ENCODE data around the gene PRPSAP2. TPM values are rescaled to one million over a fixed set of nuclear protein-coding genes. Genes with fewer than 3 reads are reported as not detected.

Gene PRPSAP2
- total and polyA plus RNA-seq, 2 donors from 2014 or later, result 30.6 to 32.0 TPM

GRCh38 chr17:18944646-18945045 is 86.7 kb downstream of the PRPSAP2 start:
- no peak for FAIRE-seq
- no peak for TF ChIP-seq CTCF (IDR thresholded peaks at IDR 0.05; ENCODE audit: borderline replicate concordance, extremely low read depth, insufficient read depth)
- H3K27me3 ChIP-seq (ENCODE audit: control insufficient read depth, insufficient read depth, low read length), result no peaks in the 10 kb centered on the region
- H3K36me3 ChIP-seq (ENCODE audit: control insufficient read depth in 2 of 3, insufficient read depth in 3 of 3, low read length in 3 of 3), result no peaks in the 10 kb centered on the region
- H3K4me1 ChIP-seq (ENCODE audit: control insufficient read depth in 2 of 3, insufficient read depth in 2 of 3, low read depth in 1 of 3, low read length in 3 of 3), result no peaks in the 10 kb centered on the region
- no peak for DNase-seq
- intact Hi-C loops (cut with DNase I), result no loop called here
- H3K27ac ChIP-seq (ENCODE audit: low read depth in 2 of 2, low read length in 2 of 2), result no peak overlapping the region
- H3K4me3 ChIP-seq (ENCODE audit: low read length in 3 of 3), result no peak overlapping the region
- H3K9ac ChIP-seq (ENCODE audit: low read length in 3 of 3), result no peak overlapping the region
- no peaks in the 10 kb centered on the region for H3K9me3 ChIP-seq (ENCODE audit: control insufficient read depth in 2 of 3, insufficient read depth in 1 of 3, low read length in 3 of 3)

- peak in 3 of 5 donors; percentile 30 to 50 (median 36) for DNase-seq
These were observed 88.6 kb downstream of the PRPSAP2 start for GRCh38 chr17:18946536-18946935.

GRCh38 chr17:18947866-18948265 is 89.9 kb downstream of the PRPSAP2 start:
- H3K9me3 ChIP-seq (ENCODE audit: control insufficient read depth in 2 of 3, insufficient read depth in 1 of 3, low read length in 3 of 3), result no peaks in the 10 kb centered on the region
- intact Hi-C loops (cut with DNase I), result no loop called here
- TF ChIP-seq CTCF (IDR thresholded peaks at IDR 0.05; ENCODE audit: borderline replicate concordance, extremely low read depth, insufficient read depth), result no peak
- H3K9ac ChIP-seq (ENCODE audit: low read length in 3 of 3), result no peak overlapping the region
- H3K27me3 ChIP-seq (ENCODE audit: control insufficient read depth, insufficient read depth, low read length), result no peaks in the 10 kb centered on the region
- no peak overlapping the region for H3K27ac ChIP-seq (ENCODE audit: low read depth in 2 of 2, low read length in 2 of 2)
- no peaks in the 10 kb centered on the region for H3K36me3 ChIP-seq (ENCODE audit: control insufficient read depth in 2 of 3, insufficient read depth in 3 of 3, low read length in 3 of 3)
- DNase-seq (no peak), FAIRE-seq (no peak)
- H3K4me1 ChIP-seq (ENCODE audit: control insufficient read depth in 2 of 3, insufficient read depth in 2 of 3, low read depth in 1 of 3, low read length in 3 of 3), result peaks cover 0 to 8% (median 5%) of the 10 kb centered on the region in 3 donors
- H3K4me3 ChIP-seq (ENCODE audit: low read length in 3 of 3), result no peak overlapping the region

More at GRCh38 chr17:18946536-18946935, 88.6 kb downstream of the PRPSAP2 start:
- H3K9me3 ChIP-seq (ENCODE audit: control insufficient read depth in 2 of 3, insufficient read depth in 1 of 3, low read length in 3 of 3), result no peaks in the 10 kb centered on the region
- H3K27me3 ChIP-seq (ENCODE audit: control insufficient read depth, insufficient read depth, low read length), result no peaks in the 10 kb centered on the region
- TF ChIP-seq CTCF (IDR thresholded peaks at IDR 0.05; ENCODE audit: borderline replicate concordance, extremely low read depth, insufficient read depth), result no peak
- H3K27ac ChIP-seq (ENCODE audit: low read depth in 2 of 2, low read length in 2 of 2), result no peak overlapping the region
- H3K9ac ChIP-seq (ENCODE audit: low read length in 3 of 3), result no peak overlapping the region
- intact Hi-C loops (cut with DNase I), result no loop called here
- no peaks in the 10 kb centered on the region for H3K36me3 ChIP-seq (ENCODE audit: control insufficient read depth in 2 of 3, insufficient read depth in 3 of 3, low read length in 3 of 3)
- H3K4me3 ChIP-seq (ENCODE audit: low read length in 3 of 3), result no peak overlapping the region
- FAIRE-seq, result no peak
- peaks cover 0 to 6% (median 5%) of the 10 kb centered on the region in 3 donors for H3K4me1 ChIP-seq (ENCODE audit: control insufficient read depth in 2 of 3, insufficient read depth in 2 of 3, low read depth in 1 of 3, low read length in 3 of 3)

GRCh38 chr17:18948476-18949006 is 90.6 kb downstream of the PRPSAP2 start:
- Histone ChIP-seq H3K27me3 (ENCODE audit: control insufficient read depth, insufficient read depth, low read length) (no peaks in the 10 kb centered on the region), H3K9ac (ENCODE audit: low read length in 3 of 3) (no peak overlapping the region), H3K9me3 (ENCODE audit: control insufficient read depth in 2 of 3, insufficient read depth in 1 of 3, low read length in 3 of 3) (no peaks in the 10 kb centered on the region), H3K4me1 (ENCODE audit: control insufficient read depth in 2 of 3, insufficient read depth in 2 of 3, low read depth in 1 of 3, low read length in 3 of 3) (peaks cover 0 to 8% (median 5%) of the 10 kb centered on the region in 3 donors), H3K36me3 (ENCODE audit: control insufficient read depth in 2 of 3, insufficient read depth in 3 of 3, low read length in 3 of 3) (no peaks in the 10 kb centered on the region), H3K27ac (ENCODE audit: low read depth in 2 of 2, low read length in 2 of 2) (no peak overlapping the region), H3K4me3 (ENCODE audit: low read length in 3 of 3) (no peak overlapping the region)
- intact Hi-C loops (cut with DNase I), result no loop called here
- DNase-seq, result peak in 2 of 5 donors; percentile 16 to 30
- no peak for FAIRE-seq
- no peak for TF ChIP-seq CTCF (IDR thresholded peaks at IDR 0.05; ENCODE audit: borderline replicate concordance, extremely low read depth, insufficient read depth)
